ENCODE measurements around the gene DOCK4. TPM values are rescaled to one million over a fixed set of nuclear protein-coding genes. Genes with fewer than 3 reads are reported as not detected.

DOCK4 gene
- total RNA-seq, 1 donor from 2014 or later, result 44.1 TPM

GRCh38 chr7:112156412-112156811 lies 49.8 kb downstream of the DOCK4 start:
- H3K27me3 Mint-ChIP-seq (ENCODE audit: unreplicated experiment), result no peaks in the 10 kb centered on the region
- H3K9me3 Mint-ChIP-seq (ENCODE audit: unreplicated experiment), result no peaks in the 10 kb centered on the region
- no peak overlapping the region for H3K27ac Mint-ChIP-seq (ENCODE audit: unreplicated experiment)
- TF ChIP-seq CTCF (IDR thresholded peaks at IDR 0.05), result no peak
- no peaks in the 10 kb centered on the region for H3K36me3 Mint-ChIP-seq (ENCODE audit: unreplicated experiment)
- DNase-seq (ENCODE audit: extremely low spot score, unreplicated experiment), result no peak
- peaks cover 28% of the 10 kb centered on the region for H3K4me1 Mint-ChIP-seq (ENCODE audit: unreplicated experiment)
- no peak overlapping the region for H3K4me3 Mint-ChIP-seq (ENCODE audit: unreplicated experiment)

GRCh38 chr7:112154690-112155089 lies 51.5 kb downstream of the DOCK4 start:
- Mint-ChIP-seq H3K27ac (ENCODE audit: unreplicated experiment) (no peak overlapping the region), H3K4me3 (ENCODE audit: unreplicated experiment) (no peak overlapping the region), H3K36me3 (ENCODE audit: unreplicated experiment) (no peaks in the 10 kb centered on the region), H3K27me3 (ENCODE audit: unreplicated experiment) (no peaks in the 10 kb centered on the region), H3K9me3 (ENCODE audit: unreplicated experiment) (no peaks in the 10 kb centered on the region), H3K4me1 (ENCODE audit: unreplicated experiment) (peaks cover 13% of the 10 kb centered on the region)
- no peak for TF ChIP-seq CTCF (IDR thresholded peaks at IDR 0.05)
- DNase-seq (ENCODE audit: extremely low spot score, unreplicated experiment), result no peak

DNA sequence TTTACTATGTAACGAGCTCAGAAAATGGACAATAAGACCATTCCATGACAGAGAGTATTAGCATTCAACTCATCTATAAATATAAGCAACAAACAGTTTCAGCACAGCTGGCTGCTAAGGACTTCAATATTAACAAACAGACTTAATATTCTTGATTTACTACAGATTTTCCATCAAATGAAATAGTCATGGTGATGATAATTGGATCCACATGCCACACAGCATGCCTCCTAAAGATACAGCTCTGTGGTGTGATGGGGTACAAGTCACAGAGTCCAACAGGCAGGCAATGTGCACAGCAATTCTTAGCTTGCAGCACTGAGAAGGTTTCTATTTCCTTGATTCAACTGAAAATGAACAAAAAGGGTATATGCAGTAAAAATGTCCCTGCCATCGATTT lies 54.0 kb downstream of the DOCK4 start:
- Mint-ChIP-seq H3K27me3 (ENCODE audit: unreplicated experiment) (no peaks in the 10 kb centered on the region), H3K4me1 (ENCODE audit: unreplicated experiment) (peaks cover 22% of the 10 kb centered on the region), H3K4me3 (ENCODE audit: unreplicated experiment) (no peak overlapping the region), H3K36me3 (ENCODE audit: unreplicated experiment) (no peaks in the 10 kb centered on the region), H3K9me3 (ENCODE audit: unreplicated experiment) (no peaks in the 10 kb centered on the region), H3K27ac (ENCODE audit: unreplicated experiment) (no peak overlapping the region)
- no peak for DNase-seq (ENCODE audit: extremely low spot score, unreplicated experiment)
- no peak for TF ChIP-seq CTCF (IDR thresholded peaks at IDR 0.05)

DNA sequence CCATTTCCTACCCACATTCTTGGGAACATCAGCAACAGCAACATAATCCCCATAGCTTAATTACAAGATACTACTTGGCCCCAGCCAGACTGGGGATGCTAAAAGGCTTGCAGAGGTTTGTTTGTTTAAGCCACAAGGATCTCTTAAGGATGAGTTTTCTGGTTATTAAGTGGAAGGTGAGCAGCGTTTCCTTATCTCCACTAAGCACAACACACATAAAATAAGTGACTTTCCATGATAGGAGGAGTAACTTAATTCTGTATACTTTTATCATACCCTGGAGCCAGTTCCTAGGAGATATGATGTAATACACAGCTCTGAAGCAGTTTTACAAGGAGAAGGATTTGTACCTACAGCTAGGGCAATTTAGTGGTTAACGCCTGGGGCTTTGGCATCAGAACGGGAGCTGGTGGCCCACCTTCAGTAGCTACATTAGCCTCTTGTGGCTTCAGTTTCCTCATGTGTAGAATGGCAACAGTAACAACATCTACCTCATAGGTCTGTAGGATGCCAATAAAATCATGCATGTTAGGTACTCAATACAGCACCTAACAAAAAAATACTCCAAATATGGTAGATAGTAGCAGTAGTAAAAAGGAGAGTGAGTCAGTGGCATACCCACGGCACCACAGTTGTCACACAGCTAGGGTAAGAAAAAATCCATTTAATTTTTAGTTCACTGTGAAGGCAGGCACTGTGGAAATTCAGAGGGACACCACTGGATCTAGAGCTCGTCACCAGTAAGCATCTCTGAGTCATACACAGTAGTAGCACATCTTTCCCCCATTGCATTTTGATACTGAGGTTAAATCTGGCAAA lies 55.2 kb downstream of the DOCK4 start:
- Mint-ChIP-seq H3K27me3 (ENCODE audit: unreplicated experiment) (no peaks in the 10 kb centered on the region), H3K36me3 (ENCODE audit: unreplicated experiment) (no peaks in the 10 kb centered on the region), H3K4me3 (ENCODE audit: unreplicated experiment) (no peak overlapping the region), H3K4me1 (ENCODE audit: unreplicated experiment) (peaks cover 22% of the 10 kb centered on the region), H3K9me3 (ENCODE audit: unreplicated experiment) (no peaks in the 10 kb centered on the region), H3K27ac (ENCODE audit: unreplicated experiment) (no peak overlapping the region)
- DNase-seq (ENCODE audit: extremely low spot score, unreplicated experiment), result no peak
- TF ChIP-seq CTCF (IDR thresholded peaks at IDR 0.05), result no peak

- no peak for DNase-seq (ENCODE audit: extremely low spot score, unreplicated experiment)
- Mint-ChIP-seq H3K9me3 (ENCODE audit: unreplicated experiment) (no peaks in the 10 kb centered on the region), H3K27me3 (ENCODE audit: unreplicated experiment) (no peaks in the 10 kb centered on the region), H3K27ac (ENCODE audit: unreplicated experiment) (no peak overlapping the region), H3K4me1 (ENCODE audit: unreplicated experiment) (peaks cover 26% of the 10 kb centered on the region), H3K4me3 (ENCODE audit: unreplicated experiment) (no peak overlapping the region), H3K36me3 (ENCODE audit: unreplicated experiment) (no peaks in the 10 kb centered on the region)
- no peak for TF ChIP-seq CTCF (IDR thresholded peaks at IDR 0.05)
These were observed 56.5 kb downstream of the DOCK4 start for GRCh38 chr7:112149734-112150133.

All from osteocyte (in vitro differentiated cells).